HG03060 (cell line): ENCODE results near the gene KCND2.
"Not testable (repeated sequence)": the region's sequence is repeated elsewhere in the genome, so short reads cannot be mapped to it uniquely, and the experiment has no call there.

ENCODE experiments used
- ATAC-seq: cut with Tn5 transposase; IDR thresholded peaks from one replicate; pipeline ENCODE4 v1.9.1; 2021; ENCODE audit warnings: low read depth, moderate number of reproducible peaks; ENCODE audit not compliant: unreplicated experiment

Gene KCND2

DNA sequence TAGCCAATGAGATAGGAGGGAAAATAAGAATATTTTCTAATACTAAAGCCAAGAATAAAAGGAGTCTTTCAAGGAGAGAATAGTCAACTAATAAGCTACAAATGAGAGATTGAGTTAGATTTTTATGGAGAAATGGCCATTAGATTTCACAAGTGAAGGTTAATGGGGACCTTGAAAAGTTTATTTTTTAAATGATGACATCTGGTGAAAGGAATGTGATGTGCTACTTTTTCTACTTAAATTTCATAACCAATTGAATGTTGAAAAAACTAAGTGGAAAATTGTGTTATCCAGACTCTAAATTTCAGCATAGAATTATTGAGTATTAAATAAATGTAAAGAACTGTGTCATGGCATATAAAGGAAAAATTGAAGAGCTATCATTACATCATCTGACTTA lies 459.3 kb downstream of the KCND2 start:
- no peak for ATAC-seq

- ATAC-seq: no peak
Measured at GRCh38 chr7:120733143-120733542, 460.2 kb downstream of the KCND2 start.

- ATAC-seq: no peak
Measured at GRCh38 chr7:120733835-120734234, 460.9 kb downstream of the KCND2 start.

GRCh38 chr7:120735791-120736190 lies 462.8 kb downstream of the KCND2 start:
- ATAC-seq: no peak

GRCh38 chr7:120738816-120739215 lies 465.8 kb downstream of the KCND2 start:
- no peak for ATAC-seq

DNA sequence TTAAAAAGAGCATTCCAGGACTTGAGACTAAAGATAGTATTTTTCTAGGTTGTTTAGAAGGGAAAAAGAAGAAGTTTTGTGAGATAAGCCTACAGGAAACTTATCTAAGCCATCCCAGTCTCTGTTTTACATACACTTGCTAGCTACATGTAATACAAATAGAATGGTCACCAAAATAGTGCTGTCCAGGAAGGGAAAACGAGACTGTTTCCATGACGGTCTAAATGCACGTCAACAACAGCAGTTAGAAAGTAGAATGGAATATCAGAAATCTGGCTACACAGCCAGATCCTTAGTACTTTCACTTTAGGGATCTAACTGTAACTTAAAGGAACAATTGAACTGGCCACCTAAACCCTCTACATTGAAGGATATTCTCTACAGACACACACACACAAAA lies 467.4 kb downstream of the KCND2 start:
- ATAC-seq: no peak

DNA sequence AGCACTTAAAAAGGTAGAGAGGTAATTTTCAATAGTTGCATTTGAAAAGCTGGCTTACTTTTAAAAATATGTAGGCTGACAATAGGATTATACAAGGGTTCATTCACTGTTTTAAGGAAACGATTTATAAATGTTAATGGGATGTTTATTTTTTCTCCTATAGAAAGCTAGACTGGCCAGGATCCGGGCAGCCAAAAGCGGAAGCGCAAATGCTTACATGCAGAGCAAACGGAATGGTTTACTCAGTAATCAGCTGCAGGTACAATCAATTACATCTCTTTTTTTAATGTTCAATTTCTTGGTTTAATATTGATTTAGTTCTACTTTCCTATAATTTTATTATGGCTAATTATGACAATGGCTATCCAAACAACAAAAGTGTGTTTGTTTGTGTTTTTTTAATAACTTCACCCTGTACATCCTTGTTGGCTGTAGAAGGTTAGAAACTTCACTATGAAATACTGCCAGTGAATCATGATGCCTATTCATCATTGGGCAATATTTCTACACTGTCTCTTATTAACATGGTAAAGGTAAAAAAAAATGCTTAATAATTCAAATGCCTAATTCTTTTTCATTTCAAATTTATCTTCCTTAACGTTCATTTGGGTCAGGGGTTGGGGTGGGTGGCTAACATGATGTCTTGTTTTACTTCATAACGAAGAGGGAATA lies 468.5 kb downstream of the KCND2 start:
- ATAC-seq: no peak

DNA sequence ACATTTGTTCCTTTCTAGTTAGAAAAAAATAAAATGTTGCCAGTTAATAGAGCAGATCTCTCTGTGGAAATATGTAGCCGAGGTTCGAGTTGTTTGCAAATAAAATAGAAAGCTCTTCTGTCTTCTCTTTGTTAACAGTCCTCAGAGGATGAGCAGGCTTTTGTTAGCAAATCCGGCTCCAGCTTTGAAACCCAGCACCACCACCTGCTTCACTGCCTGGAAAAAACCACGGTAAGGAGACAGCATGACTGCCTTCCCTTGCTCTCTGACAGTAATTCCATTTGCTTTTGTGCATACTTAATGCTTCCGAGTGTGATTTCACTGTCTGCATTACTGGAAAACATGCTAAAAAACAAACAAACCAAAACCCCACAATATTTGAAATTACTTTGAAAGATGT lies 469.4 kb downstream of the KCND2 start:
- ATAC-seq: no peak

DNA sequence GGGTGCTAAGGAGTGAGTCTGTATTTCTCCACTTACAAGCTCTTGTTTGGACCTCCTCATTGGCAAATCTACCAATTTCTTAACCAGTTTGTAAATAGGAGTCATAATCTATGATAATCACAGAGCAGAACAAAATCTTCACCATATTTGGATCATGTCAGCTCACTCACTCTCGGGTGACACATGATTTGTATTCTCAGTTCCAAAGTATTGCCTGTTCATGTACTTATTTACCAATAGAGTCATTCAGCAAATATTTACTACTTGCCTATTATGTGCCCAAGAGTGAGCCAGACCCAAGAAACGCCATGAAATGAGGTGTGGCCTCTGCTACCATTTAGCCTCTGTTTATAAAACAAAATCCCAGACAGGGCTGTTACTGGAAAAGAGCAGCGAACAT lies 470.2 kb downstream of the KCND2 start:
- no peak for ATAC-seq

GRCh38 chr7:120760050-120760449 lies 487.1 kb downstream of the KCND2 start:
- peak; percentile 74 for ATAC-seq

- no peak for ATAC-seq
Measured at GRCh38 chr7:120760851-120761250, 487.9 kb downstream of the KCND2 start.

- no peak for ATAC-seq
Measured at GRCh38 chr7:120770206-120770605, 497.2 kb downstream of the KCND2 start.

GRCh38 chr7:120774481-120774880 lies 501.5 kb downstream of the KCND2 start:
- ATAC-seq: no peak

DNA sequence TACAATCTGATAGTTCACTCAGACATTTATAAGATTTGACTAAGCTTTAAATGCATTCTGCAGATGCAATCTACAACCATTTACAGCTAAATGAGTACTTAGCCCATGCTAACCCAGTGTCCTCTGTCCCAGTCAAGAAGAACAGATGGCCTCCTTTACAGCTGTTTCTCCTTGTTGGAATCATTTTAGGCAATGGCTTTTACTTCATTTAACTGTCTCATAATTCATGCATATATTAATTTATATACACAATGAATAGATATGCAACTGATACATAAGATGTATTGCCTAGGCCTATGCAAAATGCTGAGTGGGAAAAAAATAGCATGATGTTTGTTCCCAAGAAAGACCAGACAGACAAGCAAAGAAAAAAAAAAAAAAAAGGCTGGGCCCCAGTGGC lies 502.8 kb downstream of the KCND2 start:
- ATAC-seq: no peak

DNA sequence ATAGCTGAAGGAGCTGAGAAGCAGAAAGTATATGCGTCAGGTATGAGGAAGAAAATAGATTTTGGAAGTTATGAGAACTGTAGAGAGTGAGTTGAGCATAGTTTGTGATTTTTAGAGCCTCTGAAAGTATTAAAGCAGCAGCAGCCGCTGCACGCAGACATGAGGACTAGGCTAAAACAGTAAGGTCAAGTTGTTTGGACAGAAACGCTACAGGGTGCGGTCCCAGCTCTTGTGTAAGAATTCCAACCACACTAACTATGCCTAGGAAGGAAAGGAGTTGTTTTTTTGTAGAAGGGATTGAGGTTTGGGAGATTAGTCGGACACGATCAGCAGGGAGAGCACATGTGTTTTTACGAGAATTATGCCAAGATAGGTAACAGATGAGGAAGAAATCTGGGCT lies 506.1 kb downstream of the KCND2 start:
- not testable (repeated sequence) for ATAC-seq

- not testable (repeated sequence) for ATAC-seq
Measured at GRCh38 chr7:120780451-120780850, 507.5 kb downstream of the KCND2 start.

- ATAC-seq: no peak
Measured at GRCh38 chr7:120780938-120781337, 508.0 kb downstream of the KCND2 start.

DNA sequence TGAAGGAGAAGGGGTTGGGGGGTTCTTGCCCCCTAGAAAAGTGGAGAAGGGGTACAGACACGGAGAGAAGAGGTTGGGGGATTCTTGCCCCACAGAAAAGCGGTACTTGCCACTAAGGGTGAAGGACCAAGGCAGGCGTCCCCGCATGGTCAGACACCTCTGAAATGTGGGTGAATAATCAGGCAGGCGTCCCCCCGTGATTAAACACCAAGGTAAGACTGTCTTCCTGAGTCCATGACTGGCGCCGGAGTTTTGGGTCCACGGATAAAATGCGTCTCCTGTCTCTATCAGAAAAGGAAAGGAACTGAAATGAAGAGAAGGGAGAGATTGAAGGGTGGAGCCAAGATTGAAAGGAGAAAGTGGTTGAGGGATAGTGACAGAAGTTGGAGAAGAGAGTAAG lies 508.9 kb downstream of the KCND2 start:
- not testable (repeated sequence) for ATAC-seq

GRCh38 chr7:120783273-120783672 lies 510.3 kb downstream of the KCND2 start:
- ATAC-seq: no peak

- ATAC-seq: no peak
Measured at GRCh38 chr7:120783721-120784120, 510.7 kb downstream of the KCND2 start.

DNA sequence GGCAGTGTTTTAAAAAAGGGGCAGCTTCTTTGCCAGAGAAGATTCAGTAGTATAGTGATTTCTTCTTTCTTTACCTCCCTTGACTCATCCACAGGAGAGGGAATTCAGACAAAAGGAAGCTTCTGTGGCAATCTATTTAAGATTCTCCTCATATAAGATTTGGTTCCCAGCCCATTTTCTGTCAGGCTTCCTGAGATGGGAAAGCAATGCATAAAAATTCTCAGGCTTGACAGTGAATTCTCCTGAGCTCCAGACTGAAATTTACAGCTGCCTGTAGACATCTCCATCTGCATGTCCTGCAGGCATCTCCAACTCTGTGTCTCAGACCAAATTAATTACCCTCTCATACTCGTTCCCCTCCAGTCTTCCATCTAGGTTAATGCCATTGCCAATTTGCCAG lies 512.1 kb downstream of the KCND2 start:
- no peak for ATAC-seq

GRCh38 chr7:120792091-120792860 lies 519.3 kb downstream of the KCND2 start:
- ATAC-seq: peak; percentile 78
